ENCODE data around the gene AGRP. TPM values are rescaled to one million over a fixed set of nuclear protein-coding genes. Genes with fewer than 3 reads are reported as not detected.

Gene AGRP
- total and polyA plus RNA-seq, 7 experiments from 2014 or later, result not detected

- no peak overlapping the region for H3K27ac Mint-ChIP-seq
- Histone ChIP-seq H3K4me3 (ENCODE audit: low read length) (no peak overlapping the region), H3K9me3 (ENCODE audit: control insufficient read depth in 2 of 3, low read length in 3 of 3) (no peaks in the 10 kb centered on the region), H3K4me1 (ENCODE audit: control insufficient read depth in 2 of 2, insufficient read depth in 2 of 2, low read length in 2 of 2) (peaks cover 0 to 13% of the 10 kb centered on the region in 2 donors), H3K27ac (ENCODE audit: low read depth, low read length) (no peak overlapping the region), H3K36me3 (ENCODE audit: control insufficient read depth in 2 of 3, insufficient read depth in 3 of 3, low read length in 3 of 3) (peaks cover 0 to 9% (median 0%) of the 10 kb centered on the region in 3 experiments), H3K27me3 (ENCODE audit: control insufficient read depth in 2 of 2, insufficient read depth in 2 of 2, low read length in 2 of 2) (no peaks in the 10 kb centered on the region)
- peaks cover 10 to 70% (median 54%) of the 10 kb centered on the region in 7 donors for H3K4me1 Mint-ChIP-seq
- no peak for DNase-seq
- ChIA-PET CTCF (interaction anchor here (0.9 kb wide), 1 partner anchor 526 kb away, joined by 3 read pairs; no protein-coding TSS in a partner anchor), POLR2A (no interaction called here)
- intact Hi-C loops (cut with micrococcal nuclease), result no loop called here
- no peak for ATAC-seq
- no peak overlapping the region for H3K4me3 Mint-ChIP-seq
- peaks cover 0 to 12% (median 0%) of the 10 kb centered on the region in 5 donors for H3K36me3 Mint-ChIP-seq
- H3K27me3 Mint-ChIP-seq, result no peaks in the 10 kb centered on the region
- H3K9me3 Mint-ChIP-seq, result no peaks in the 10 kb centered on the region
Measured at GRCh38 chr16:67470359-67470758, 13.0 kb downstream of the AGRP start.

DNA sequence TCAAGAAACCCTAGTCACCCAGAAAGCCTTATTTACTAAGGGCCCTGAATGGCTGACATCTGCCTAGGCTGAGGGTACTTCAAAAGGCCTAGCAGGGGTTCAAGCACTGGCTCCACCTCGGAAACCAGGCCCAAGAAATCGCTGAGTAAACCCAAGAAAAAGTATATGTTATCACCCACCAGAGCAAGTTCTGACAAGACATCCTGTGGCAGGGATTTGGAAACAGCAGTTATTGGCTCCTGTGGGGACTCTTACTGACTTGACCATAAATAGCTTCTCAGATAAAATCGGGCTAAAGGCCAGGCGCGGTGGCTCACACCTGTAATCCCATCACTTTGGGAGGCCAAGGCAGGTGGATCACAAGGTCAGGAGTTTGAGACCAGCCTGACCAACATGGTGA, 14.6 kb downstream of the AGRP start:
- no peak overlapping the region for H3K27ac ChIP-seq (ENCODE audit: low read depth, low read length)
- H3K4me1 Mint-ChIP-seq, result peaks cover 8 to 62% (median 44%) of the 10 kb centered on the region in 7 donors
- no peaks in the 10 kb centered on the region for H3K9me3 Mint-ChIP-seq
- ChIA-PET POLR2A (no interaction called here), CTCF (interaction anchor here (1.2 kb wide), 2 partner anchors 13 to 199 kb away, joined by 3 to 4 read pairs; no protein-coding TSS in a partner anchor)
- no peaks in the 10 kb centered on the region for H3K9me3 ChIP-seq (ENCODE audit: control insufficient read depth in 2 of 3, low read length in 3 of 3)
- no peaks in the 10 kb centered on the region for H3K27me3 ChIP-seq (ENCODE audit: control insufficient read depth in 2 of 2, insufficient read depth in 2 of 2, low read length in 2 of 2)
- no peaks in the 10 kb centered on the region for H3K27me3 Mint-ChIP-seq
- H3K27ac Mint-ChIP-seq, result no peak overlapping the region
- ATAC-seq (no peak), DNase-seq (no peak)
- no peak overlapping the region for H3K4me3 ChIP-seq (ENCODE audit: low read length)
- H3K4me3 Mint-ChIP-seq, result no peak overlapping the region
- no peaks in the 10 kb centered on the region for H3K36me3 ChIP-seq (ENCODE audit: control insufficient read depth in 2 of 3, insufficient read depth in 3 of 3, low read length in 3 of 3)
- intact Hi-C loops (cut with micrococcal nuclease), result loop anchor here (10.0 kb wide), 2 partner anchors 114 to 194 kb away; partner anchors contain the start of gene PLEKHG4 (in 1 of the 2)
- H3K36me3 Mint-ChIP-seq, result no peaks in the 10 kb centered on the region
- peaks cover 0 to 10% of the 10 kb centered on the region in 2 donors for H3K4me1 ChIP-seq (ENCODE audit: control insufficient read depth in 2 of 2, insufficient read depth in 2 of 2, low read length in 2 of 2)

- DNase-seq, result no peak
- Mint-ChIP-seq H3K27me3 (no peaks in the 10 kb centered on the region), H3K9me3 (no peaks in the 10 kb centered on the region), H3K27ac (no peak overlapping the region), H3K4me3 (no peak overlapping the region), H3K4me1 (peaks cover 8 to 55% (median 35%) of the 10 kb centered on the region in 7 donors), H3K36me3 (peaks cover 0 to 2% (median 0%) of the 10 kb centered on the region in 5 donors)
- Histone ChIP-seq H3K4me3 (ENCODE audit: low read length) (no peak overlapping the region), H3K4me1 (ENCODE audit: control insufficient read depth in 2 of 2, insufficient read depth in 2 of 2, low read length in 2 of 2) (peaks cover 0 to 10% of the 10 kb centered on the region in 2 donors), H3K36me3 (ENCODE audit: control insufficient read depth in 2 of 3, insufficient read depth in 3 of 3, low read length in 3 of 3) (peaks cover 0 to 7% (median 0%) of the 10 kb centered on the region in 3 experiments), H3K9me3 (ENCODE audit: control insufficient read depth in 2 of 3, low read length in 3 of 3) (no peaks in the 10 kb centered on the region), H3K27me3 (ENCODE audit: control insufficient read depth in 2 of 2, insufficient read depth in 2 of 2, low read length in 2 of 2) (no peaks in the 10 kb centered on the region), H3K27ac (ENCODE audit: low read depth, low read length) (no peak overlapping the region)
- intact Hi-C loops (cut with micrococcal nuclease), result loop anchor here (1.0 to 10.0 kb wide), 4 partner anchors 38 to 489 kb away; partner anchors contain the start of gene PLEKHG4 (in 1 of the 2)
- POLR2A ChIA-PET, result interaction anchor here (0.6 kb wide), 1 partner anchor 578 kb away, joined by 3 read pairs; no protein-coding TSS in a partner anchor
- ATAC-seq, result no peak
- CTCF ChIA-PET, result interaction anchor here (1.0 kb wide), 1 partner anchor 164 kb away, joined by 4 read pairs; no protein-coding TSS in a partner anchor
Measured at GRCh38 chr16:67466581-67466980, 16.8 kb downstream of the AGRP start.

- intact Hi-C loops (cut with micrococcal nuclease), result loop anchor here (10.0 kb wide), 2 partner anchors 110 to 190 kb away; partner anchors contain the start of gene PLEKHG4 (in 1 of the 2)
- Histone ChIP-seq H3K36me3 (ENCODE audit: control insufficient read depth in 2 of 3, insufficient read depth in 3 of 3, low read length in 3 of 3) (peaks cover 0 to 23% (median 0%) of the 10 kb centered on the region in 3 experiments), H3K4me1 (ENCODE audit: control insufficient read depth in 2 of 2, insufficient read depth in 2 of 2, low read length in 2 of 2) (peaks cover 0 to 10% of the 10 kb centered on the region in 2 donors), H3K27ac (ENCODE audit: low read depth, low read length) (no peak overlapping the region), H3K4me3 (ENCODE audit: low read length) (no peak overlapping the region), H3K9me3 (ENCODE audit: control insufficient read depth in 2 of 3, low read length in 3 of 3) (no peaks in the 10 kb centered on the region), H3K27me3 (ENCODE audit: control insufficient read depth in 2 of 2, insufficient read depth in 2 of 2, low read length in 2 of 2) (no peaks in the 10 kb centered on the region)
- CTCF ChIA-PET, result interaction anchor here (1.3 kb wide), 1 partner anchor 49 kb away, joined by 5 read pairs; no protein-coding TSS in a partner anchor
- ATAC-seq (no peak), DNase-seq (no peak)
- Mint-ChIP-seq H3K4me1 (peaks cover 8 to 48% (median 29%) of the 10 kb centered on the region in 7 donors), H3K9me3 (no peaks in the 10 kb centered on the region), H3K27me3 (no peaks in the 10 kb centered on the region), H3K27ac (no peak overlapping the region), H3K36me3 (peaks cover 0 to 6% (median 0%) of the 10 kb centered on the region in 5 donors), H3K4me3 (no peak overlapping the region)
- POLR2A ChIA-PET, result no interaction called here
Measured at GRCh38 chr16:67464565-67464964, 18.8 kb downstream of the AGRP start.

- intact Hi-C loops (cut with micrococcal nuclease), result loop anchor here (10.0 kb wide), 2 partner anchors 109 to 189 kb away; partner anchors contain the start of gene PLEKHG4 (in 1 of the 2)
- Histone ChIP-seq H3K4me1 (ENCODE audit: control insufficient read depth in 2 of 2, insufficient read depth in 2 of 2, low read length in 2 of 2) (peaks cover 0 to 10% of the 10 kb centered on the region in 2 donors), H3K27ac (ENCODE audit: low read depth, low read length) (no peak overlapping the region), H3K4me3 (ENCODE audit: low read length) (no peak overlapping the region), H3K36me3 (ENCODE audit: control insufficient read depth in 2 of 3, insufficient read depth in 3 of 3, low read length in 3 of 3) (peaks cover 0 to 29% (median 0%) of the 10 kb centered on the region in 3 experiments), H3K9me3 (ENCODE audit: control insufficient read depth in 2 of 3, low read length in 3 of 3) (no peaks in the 10 kb centered on the region), H3K27me3 (ENCODE audit: control insufficient read depth in 2 of 2, insufficient read depth in 2 of 2, low read length in 2 of 2) (no peaks in the 10 kb centered on the region)
- no peaks in the 10 kb centered on the region for H3K9me3 Mint-ChIP-seq
- ChIA-PET CTCF (interaction anchor here (0.6 kb wide), 1 partner anchor 15 kb away, joined by 3 read pairs; no protein-coding TSS in a partner anchor), POLR2A (no interaction called here)
- no peak for ATAC-seq
- H3K4me1 Mint-ChIP-seq, result peaks cover 8 to 50% (median 29%) of the 10 kb centered on the region in 7 donors
- no peaks in the 10 kb centered on the region for H3K27me3 Mint-ChIP-seq
- DNase-seq, result no peak
- peaks cover 0 to 6% (median 0%) of the 10 kb centered on the region in 5 donors for H3K36me3 Mint-ChIP-seq
- no peak overlapping the region for H3K27ac Mint-ChIP-seq
- no peak overlapping the region for H3K4me3 Mint-ChIP-seq
Measured at GRCh38 chr16:67463691-67464090, 19.7 kb downstream of the AGRP start.

- Histone ChIP-seq H3K27ac (ENCODE audit: low read depth, low read length) (no peak overlapping the region), H3K36me3 (ENCODE audit: control insufficient read depth in 2 of 3, insufficient read depth in 3 of 3, low read length in 3 of 3) (peaks cover 0 to 30% (median 0%) of the 10 kb centered on the region in 3 experiments), H3K27me3 (ENCODE audit: control insufficient read depth in 2 of 2, insufficient read depth in 2 of 2, low read length in 2 of 2) (no peaks in the 10 kb centered on the region), H3K4me3 (ENCODE audit: low read length) (no peak overlapping the region), H3K9me3 (ENCODE audit: control insufficient read depth in 2 of 3, low read length in 3 of 3) (no peaks in the 10 kb centered on the region), H3K4me1 (ENCODE audit: control insufficient read depth in 2 of 2, insufficient read depth in 2 of 2, low read length in 2 of 2) (peaks cover 0 to 10% of the 10 kb centered on the region in 2 donors)
- ATAC-seq, result no peak
- Mint-ChIP-seq H3K27ac (no peak overlapping the region), H3K4me1 (peaks cover 8 to 46% (median 27%) of the 10 kb centered on the region in 7 donors), H3K4me3 (no peak overlapping the region), H3K9me3 (no peaks in the 10 kb centered on the region), H3K27me3 (no peaks in the 10 kb centered on the region), H3K36me3 (peaks cover 0 to 6% (median 0%) of the 10 kb centered on the region in 5 donors)
- no peak for DNase-seq
- CTCF ChIA-PET, result interaction anchor here (0.6 kb wide), 1 partner anchor 15 kb away, joined by 3 read pairs; no protein-coding TSS in a partner anchor
- intact Hi-C loops (cut with micrococcal nuclease), result loop anchor here (10.0 kb wide), 2 partner anchors 108 to 188 kb away; partner anchors contain the start of gene PLEKHG4 (in 1 of the 2)
- POLR2A ChIA-PET, result no interaction called here
Measured at GRCh38 chr16:67463059-67463458, 20.3 kb downstream of the AGRP start.
